ENCODE data around the gene SNAP47.

The SNAP47 gene

GRCh38 chr1:227808566-227808965 is 73.3 kb downstream of the SNAP47 start:
- DNase-seq = no peak

GRCh38 chr1:227809026-227809425 is 73.8 kb downstream of the SNAP47 start:
- DNase-seq = no peak

GRCh38 chr1:227813962-227814361 is 78.7 kb downstream of the SNAP47 start:
- no peak for DNase-seq

- no peak for DNase-seq
Measured at GRCh38 chr1:227815468-227816409, 80.5 kb downstream of the SNAP47 start, which contains the start of gene PRSS38. PRSS38 (plus strand) TSS chr1:227815675; CDS start chr1:227815717, 42 bp downstream.

GRCh38 chr1:227816750-227817446 is 81.7 kb downstream of the SNAP47 start:
- DNase-seq = no peak

GRCh38 chr1:227823537-227823936 is 88.3 kb downstream of the SNAP47 start:
- no peak for DNase-seq

GRCh38 chr1:227824204-227824603 is 89.0 kb downstream of the SNAP47 start:
- DNase-seq = no peak

- DNase-seq = no peak
Measured at GRCh38 chr1:227828786-227829185, 93.6 kb downstream of the SNAP47 start.
